ENCODE data around the gene HIBADH. TPM values are rescaled to one million over a fixed set of nuclear protein-coding genes. Genes with fewer than 3 reads are reported as not detected.

The HIBADH gene
- total and polyA plus RNA-seq, 2 of the 4 experiments (the other 2 are of a cell fraction) = 36.6 to 52.5 TPM

- TF ChIP-seq BHLHE40 (IDR thresholded peaks at IDR 0.05; ENCODE audit: low read depth, low read length) (peak; percentile 98), CTCF (conservative IDR thresholded peaks at IDR 0.05; ENCODE audit: low read depth, low read length) (0 out of 2 replicates have a peak, but pooled peaks have one; percentile 11)
Measured at GRCh38 chr7:27662490-27663205, at the start of gene HIBADH (continued).

GRCh38 chr7:27712217-27712616, 49.5 kb upstream of the HIBADH start:
- CTCF ChIA-PET = interaction anchor here (0.6 kb wide), 2 partner anchors 11 to 331 kb away, joined by 3 read pairs; no protein-coding TSS in a partner anchor
- H2BK120ac ChIP-seq (ENCODE audit: low read depth, low read length) = no peak overlapping the region
- DNase-seq (no peak), ATAC-seq (ENCODE audit: low read depth) (no peak)
- POLR2A ChIA-PET (ENCODE audit: unreplicated experiment) = no interaction called here
- dilution Hi-C loops (cut with HindIII; ENCODE audit: low sequenced_read_pairs, unreplicated experiment) (no loop called here), intact Hi-C loops (cut with micrococcal nuclease) (no loop called here), in situ Hi-C loops (cut with MboI; ENCODE audit: low sequenced_read_pairs) (no loop called here)
- no TSS peak for BruUV-seq (replicated peaks)
- peaks cover 5% of the 10 kb centered on the region for H3K4me1 ChIP-seq (ENCODE audit: control insufficient read depth, insufficient read depth, low read length)
- no peaks in the 10 kb centered on the region for H3K79me1 ChIP-seq (ENCODE audit: low read depth in 1 of 2, low read length in 2 of 2)
- H3K27me3 ChIP-seq (ENCODE audit: control insufficient read depth, insufficient read depth, low read length) = no peaks in the 10 kb centered on the region
- H3K36me3 ChIP-seq (ENCODE audit: control insufficient read depth, insufficient read depth, low read length) = no peaks in the 10 kb centered on the region
- H4K91ac ChIP-seq (ENCODE audit: insufficient read depth, low read depth, low read length) = no peak overlapping the region
- H3K14ac ChIP-seq (replicated peaks; ENCODE audit: low read depth, low read length) = no peak overlapping the region
- no peak overlapping the region for H3K9ac ChIP-seq (ENCODE audit: low read depth, low read length)
- H3K18ac ChIP-seq (ENCODE audit: low read depth, low read length) = no peak overlapping the region
- H2BK20ac ChIP-seq (ENCODE audit: low read depth, low read length) = no peak overlapping the region
- no peak overlapping the region for H3K27ac ChIP-seq (ENCODE audit: insufficient read depth, low read length)
- H2BK5ac ChIP-seq (ENCODE audit: low read depth, low read length, poor library complexity, severe bottlenecking) = no peak overlapping the region
- H3K23ac ChIP-seq (ENCODE audit: low read depth, low read length) = no peak overlapping the region
- no peak overlapping the region for H3K4me2 ChIP-seq (ENCODE audit: low read depth, low read length)
- no peak overlapping the region for H2BK15ac ChIP-seq (ENCODE audit: low read depth, low read length)
- H3K9me3 ChIP-seq (ENCODE audit: control insufficient read depth, insufficient read depth, low read length) = peaks cover 2% of the 10 kb centered on the region; the same call in 1 of the 2 replicates
- no peak overlapping the region for H3K4ac ChIP-seq (ENCODE audit: low read depth, low read length)
- H4K8ac ChIP-seq (ENCODE audit: low read depth in 2 of 2, low read length in 2 of 2) = no peak overlapping the region
- no peak overlapping the region for H2AK5ac ChIP-seq (ENCODE audit: low read depth, low read length)
- H4K20me1 ChIP-seq (ENCODE audit: insufficient read depth, low read length) = no peaks in the 10 kb centered on the region
- H2AFZ ChIP-seq (replicated peaks; ENCODE audit: low read length, poor library complexity) = no peak overlapping the region
- H3K9me1 ChIP-seq (ENCODE audit: insufficient read depth, low read length) = no peaks in the 10 kb centered on the region
- no peak overlapping the region for H3K56ac ChIP-seq (ENCODE audit: extremely low read depth, insufficient read depth, low read length)
- no peak overlapping the region for H4K5ac ChIP-seq (ENCODE audit: low read depth, low read length)
- no CpG with 5 or more reads among the region's 3 CpGs for WGBS, 2 experiments (ENCODE audit: extremely low coverage in 2 of 2, insufficient read length in 1 of 2)
- H3K4me3 ChIP-seq (ENCODE audit: insufficient read depth, low read depth, low read length) = no peak overlapping the region
- H2AK9ac ChIP-seq (replicated peaks; ENCODE audit: low read depth, low read length, poor library complexity) = no peak overlapping the region
- TF ChIP-seq RAD21 (IDR thresholded peaks at IDR 0.05; ENCODE audit: low read length) (no peak), NFE2L2 (IDR thresholded peaks at IDR 0.05; ENCODE audit: low read depth, low read length) (no peak), FOS (IDR thresholded peaks at IDR 0.05; ENCODE audit: low read depth, low read length) (no peak), MAZ (IDR thresholded peaks at IDR 0.05; ENCODE audit: borderline replicate concordance, low read depth, low read length) (no peak), POLR2A (IDR thresholded peaks at IDR 0.05; ENCODE audit: low read depth, low read length) (no peak), CHD1 (IDR thresholded peaks at IDR 0.05; ENCODE audit: low read depth, low read length) (no peak), ELK1 (IDR thresholded peaks at IDR 0.05; ENCODE audit: borderline replicate concordance, low read depth, low read length) (no peak), SMC3 (IDR thresholded peaks at IDR 0.05; ENCODE audit: low read depth, low read length) (no peak), MAFK (IDR thresholded peaks at IDR 0.05; ENCODE audit: low read depth, low read length) (no peak), RFX5 (IDR thresholded peaks at IDR 0.05; ENCODE audit: low read depth, low read length) (no peak), CEBPB (IDR thresholded peaks at IDR 0.05; ENCODE audit: low read depth, low read length) (no peak), MXI1 (IDR thresholded peaks at IDR 0.05; ENCODE audit: borderline replicate concordance, low read depth, low read length) (no peak)

Data from IMR-90 (cell line).